Lower lobe of right lung (tissue), 2 donors: ENCODE results near the gene KCNQ1. TPM values are rescaled to one million over a fixed set of nuclear protein-coding genes. Genes with fewer than 3 reads are reported as not detected.

Experiments used
- ATAC-seq, 2 donors: fragments of 200-7000 bp; cut with Tn5 transposase; one replicate each; pipeline ENCODE4 v1.9.1; 2020 to 2022; ENCODE audit warnings: mild to moderate bottlenecking in 2 of 2, moderate library complexity in 2 of 2
- DNase-seq: peaks from one replicate; pipeline ENCODE4 v3.0.0-alpha.2; 2020
- H3K27ac ChIP-seq: fragments of 200-600 bp; one replicate; pipeline ENCODE4 v1.8.0; 2022
- H3K27me3 ChIP-seq: fragments of 200-600 bp; one replicate; pipeline ENCODE4 v1.8.0; 2022; ENCODE audit warnings: low read depth
- H3K36me3 ChIP-seq: fragments of 200-600 bp; one replicate; pipeline ENCODE4 v1.8.0; 2022; ENCODE audit warnings: mild to moderate bottlenecking
- H3K4me1 ChIP-seq: fragments of 200-600 bp; one replicate; pipeline ENCODE4 v1.8.0; 2022
- H3K4me3 ChIP-seq: fragments of 200-600 bp; one replicate; pipeline ENCODE4 v1.8.0; 2022; ENCODE audit warnings: mild to moderate bottlenecking
- H3K9me3 ChIP-seq: fragments of 200-600 bp; one replicate; pipeline ENCODE4 v1.8.0; 2022
- CTCF ChIP-seq: fragments of 200-600 bp; IDR thresholded peaks from one replicate; pipeline ENCODE4 v1.8.0; 2022; ENCODE audit warnings: antibody characterized with exemption, mild to moderate bottlenecking
- intact Hi-C: fragments of 100-400 bp; cut with DNase I; formaldehyde crosslinking; loops from one replicate; pipeline ENCODE4 v1.11.0; 2022
- total RNA-seq: library from RNA; stranded (reverse); fragmentation: NEBNext Ultra II Directional; extraction: Animal tissue kit (Norgen Biotek cat#: 25700); gene quantifications from one replicate; pipeline ENCODE4 v1.2.1, GENCODE V29; 2021
- donor health status: DM: no; HTN: yes; CAD: no; lungs with severe emphysema.

Gene KCNQ1
- total RNA-seq, 1 donor from 2014 or later: 51.0 TPM

GRCh38 chr11:2513441-2513840, 68.6 kb downstream of the KCNQ1 start:
- Histone ChIP-seq H3K36me3 (no peaks in the 10 kb centered on the region), H3K27ac (no peak overlapping the region), H3K27me3 (no peaks in the 10 kb centered on the region), H3K4me3 (no peak overlapping the region), H3K9me3 (no peaks in the 10 kb centered on the region), H3K4me1 (peaks cover 16% of the 10 kb centered on the region)
- ATAC-seq (no peak), DNase-seq (no peak)
- intact Hi-C loops: no loop called here
- no peak for TF ChIP-seq CTCF

DNA sequence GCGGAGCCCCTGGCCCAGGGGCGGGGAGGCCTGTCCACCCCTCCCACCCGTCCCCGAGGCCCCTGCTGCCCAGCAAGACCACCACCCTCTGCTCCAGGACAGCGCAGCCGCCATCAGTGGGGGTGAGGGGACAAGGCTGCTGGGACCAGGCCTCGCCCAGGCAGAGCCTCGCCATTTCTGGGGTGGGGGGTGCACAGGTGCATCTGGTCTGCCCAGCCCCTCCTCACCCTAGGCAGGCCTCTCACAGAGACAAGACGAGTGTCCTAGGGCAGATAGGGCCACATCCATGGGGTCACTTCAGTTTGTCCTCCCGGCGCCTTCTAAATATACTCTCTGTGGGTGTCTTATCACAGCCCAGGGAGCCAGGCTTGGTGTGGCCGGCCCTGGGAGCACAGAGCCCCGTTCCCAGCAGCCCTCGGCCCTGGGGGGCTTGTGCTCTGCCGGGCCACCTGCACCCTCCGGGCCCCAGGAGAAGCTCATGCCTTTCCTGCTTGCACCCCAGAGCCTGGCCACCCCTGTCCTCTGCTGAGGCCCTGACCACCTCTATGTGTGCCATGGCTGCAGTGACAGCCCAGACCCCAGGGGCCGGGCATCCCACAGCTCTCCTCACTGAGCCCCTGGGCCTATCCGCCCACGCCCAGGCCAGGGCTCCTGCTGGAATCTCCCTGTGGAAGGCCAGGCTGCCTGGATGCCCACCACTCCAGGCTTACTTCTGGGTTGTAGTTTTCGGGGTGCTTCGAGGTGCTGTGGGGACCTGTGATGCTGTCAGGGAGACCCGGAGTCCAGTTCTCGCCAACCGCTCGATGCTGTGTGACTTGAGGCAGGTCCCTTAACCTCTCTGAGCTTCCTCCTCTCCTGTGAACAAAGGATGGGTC, 70.8 kb downstream of the KCNQ1 start:
- TF ChIP-seq CTCF: no peak

GRCh38 chr11:2516276-2517015, 71.6 kb downstream of the KCNQ1 start:
- no peak for TF ChIP-seq CTCF
- Histone ChIP-seq H3K4me1 (peaks cover 4% of the 10 kb centered on the region), H3K9me3 (no peaks in the 10 kb centered on the region), H3K27me3 (no peaks in the 10 kb centered on the region), H3K36me3 (no peaks in the 10 kb centered on the region), H3K4me3 (no peak overlapping the region), H3K27ac (no peak overlapping the region)
- intact Hi-C loops: no loop called here
- DNase-seq: no peak
- ATAC-seq: no peak

More for the DNA sequence above, 70.8 kb downstream of the KCNQ1 start:
- Histone ChIP-seq H3K4me3 (no peak overlapping the region), H3K36me3 (no peaks in the 10 kb centered on the region), H3K27ac (no peak overlapping the region), H3K27me3 (no peaks in the 10 kb centered on the region), H3K4me1 (peaks cover 12% of the 10 kb centered on the region), H3K9me3 (no peaks in the 10 kb centered on the region)
- intact Hi-C loops: no loop called here
- peak; percentile 25 for DNase-seq
- ATAC-seq: no peak

DNA sequence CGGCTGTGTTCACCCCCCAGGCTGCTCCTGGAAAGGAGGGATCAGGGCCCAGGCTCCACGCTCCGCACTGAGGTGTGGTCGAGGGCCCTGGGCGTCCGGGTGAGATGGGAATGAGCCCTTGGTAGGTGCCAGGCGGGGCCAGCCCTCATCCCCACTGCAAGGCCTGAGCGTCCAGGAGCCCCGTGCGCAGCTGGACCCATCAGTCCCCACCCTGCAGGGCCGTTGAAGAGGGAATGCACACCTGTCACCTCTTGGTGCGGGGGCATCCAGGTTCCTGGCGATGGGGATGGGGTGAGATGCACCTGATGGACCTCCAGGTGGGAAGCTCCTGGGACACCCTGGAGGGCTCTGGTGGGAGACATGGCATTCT, 72.2 kb downstream of the KCNQ1 start:
- no peak for TF ChIP-seq CTCF
- Histone ChIP-seq H3K27ac (no peak overlapping the region), H3K36me3 (no peaks in the 10 kb centered on the region), H3K9me3 (no peaks in the 10 kb centered on the region), H3K27me3 (no peaks in the 10 kb centered on the region), H3K4me3 (no peak overlapping the region), H3K4me1 (no peaks in the 10 kb centered on the region)
- intact Hi-C loops: no loop called here
- ATAC-seq (no peak), DNase-seq (peak; percentile 38)

- H3K36me3 ChIP-seq: no peaks in the 10 kb centered on the region
- DNase-seq: peak; percentile 26
- TF ChIP-seq CTCF: no peak
- no peaks in the 10 kb centered on the region for H3K4me1 ChIP-seq
- no peaks in the 10 kb centered on the region for H3K27me3 ChIP-seq
- intact Hi-C loops: no loop called here
- no peak overlapping the region for H3K27ac ChIP-seq
- no peaks in the 10 kb centered on the region for H3K9me3 ChIP-seq
- no peak overlapping the region for H3K4me3 ChIP-seq
- no peak for ATAC-seq
Measured at GRCh38 chr11:2517386-2518064, 72.7 kb downstream of the KCNQ1 start.
